SK-N-SH (cell line): ENCODE results near the gene PGP. TPM values are rescaled to one million over a fixed set of nuclear protein-coding genes. Genes with fewer than 3 reads are reported as not detected.
A peak's percentile ranks its signal among the peaks of the same experiment; 100 is the strongest.

Experiments used
- CTCF ChIA-PET: fragments of 300-600, 350-600 bp; formaldehyde crosslinking; extraction: SDS; loops from one replicate; lab custom pipeline; 2021; lab: Yijun Ruan, JAX
- POLR2A ChIA-PET: fragments of 350-600 bp; sonication (Branson Sonifier 250); formaldehyde crosslinking; extraction: SDS; loops from one replicate; lab custom pipeline; 2020; ENCODE audit warnings: antibody characterized with exemption, inconsistent platforms; lab: Yijun Ruan, JAX
- DNase-seq: peaks from one replicate; pipeline ENCODE4 v3.0.0; 2012
- H2AFZ ChIP-seq: fragments of 200-600 bp; sonication (generic); 2 replicates; pipeline ENCODE4 v1.8.1; 2016; ENCODE audit warnings: antibody characterized with exemption, mild to moderate bottlenecking, low read depth
- H3F3A ChIP-seq: fragments of 200-600 bp; sonication (generic); replicated peaks from 2 replicates; pipeline ENCODE3; 2016; ENCODE audit warnings: antibody characterized with exemption, mild to moderate bottlenecking; ENCODE audit not compliant: insufficient read depth
- H3K27ac ChIP-seq, 2 experiments: fragments of 200-500 bp in 1 of 2; fragments of 200-600 bp in 1 of 2; sonication (Bioruptor generic) in 1 of 2; sonication (generic), shearing (Covaris generic) in 1 of 2; 2 replicates each; pipeline versions ENCODE4 v1.5.1 to v1.6.1; 2014 to 2016; ENCODE audit warnings: low read depth in 2 of 2, inconsistent platforms in 1 of 2, low read length in 1 of 2, mild to moderate bottlenecking in 1 of 2, mixed read lengths in 1 of 2
- H3K27me3 ChIP-seq: fragments of 200-600 bp; sonication (generic), shearing (Covaris generic); 2 replicates; pipeline ENCODE4 v1.6.1; 2016; ENCODE audit warnings: mixed run types; ENCODE audit not compliant: insufficient read depth
- H3K36me3 ChIP-seq, 2 experiments: fragments of 200-500 bp in 1 of 2; fragments of 200-600 bp in 1 of 2; sonication (Bioruptor generic) in 1 of 2; sonication (generic) in 1 of 2; replicated peaks in 1 of 2; 2 replicates each; pipeline versions ENCODE3 to v1.5.1; 2014 to 2016; ENCODE audit warnings: low read length in 1 of 2, mild to moderate bottlenecking in 1 of 2; ENCODE audit not compliant: insufficient read depth in 2 of 2, control insufficient read depth in 1 of 2
- H3K4me1 ChIP-seq, 2 experiments: fragments of 200-500 bp in 1 of 2; fragments of 200-600 bp in 1 of 2; sonication (Bioruptor generic) in 1 of 2; sonication (generic), shearing (Covaris generic) in 1 of 2; 2 replicates each; pipeline versions ENCODE4 v1.5.1 to v1.6.1; 2014 to 2016; ENCODE audit warnings: low read depth in 1 of 2, low read length in 1 of 2, mixed run types in 1 of 2; ENCODE audit not compliant: insufficient read depth in 2 of 2, control insufficient read depth in 1 of 2
- H3K4me2 ChIP-seq: fragments of 200-600 bp; sonication (generic), shearing (Covaris generic); 2 replicates; pipeline ENCODE4 v1.6.1; 2017; ENCODE audit warnings: mixed run types
- H3K4me3 ChIP-seq, 2 experiments: fragments of 200-500 bp in 1 of 2; fragments of 200-600 bp in 1 of 2; sonication (Bioruptor generic) in 1 of 2; sonication (generic), shearing (Covaris generic) in 1 of 2; 2 replicates each; pipeline versions ENCODE4 v1.5.1 to v1.8.1; 2014 to 2016; ENCODE audit warnings: low read depth in 2 of 2, inconsistent platforms in 1 of 2, low read length in 1 of 2, mild to moderate bottlenecking in 1 of 2, mixed read lengths in 1 of 2, moderate library complexity in 1 of 2
- H3K79me2 ChIP-seq: fragments of 200-600 bp; sonication (generic); 2 replicates; pipeline ENCODE4 v1.8.1; 2017; ENCODE audit warnings: mild to moderate bottlenecking; ENCODE audit not compliant: insufficient read depth
- H3K9ac ChIP-seq: fragments of 200-600 bp; sonication (generic); 2 replicates; pipeline ENCODE4 v1.6.1; 2017; ENCODE audit warnings: mixed run types
- H3K9me2 ChIP-seq: fragments of 200-600 bp; sonication (generic); 2 replicates; pipeline ENCODE4 v1.6.1; 2017; ENCODE audit warnings: mixed run types
- H3K9me3 ChIP-seq: fragments of 200-600 bp; sonication (generic); 2 replicates; pipeline ENCODE4 v1.6.1; 2017; ENCODE audit warnings: mixed run types, mild to moderate bottlenecking, moderate library complexity
- H4K20me1 ChIP-seq: fragments of 200-600 bp; sonication (generic); 2 replicates; pipeline ENCODE4 v1.6.1; 2017; ENCODE audit warnings: mild to moderate bottlenecking, mixed run types; ENCODE audit not compliant: insufficient read depth
- ELF1 ChIP-seq: IDR thresholded peaks from 2 replicates; pipeline ENCODE4 v1.4.0; 2012
- GABPA ChIP-seq: IDR thresholded peaks from 2 replicates; pipeline ENCODE4 v1.4.0; 2012; ENCODE audit warnings: low read depth, mild to moderate bottlenecking
- GATA2 ChIP-seq: sonication (generic); formaldehyde crosslinking; IDR thresholded peaks from 2 replicates; pipeline ENCODE4 v1.5.0; 2020; ENCODE audit warnings: mild to moderate bottlenecking, missing genetic modification reagents
- IRF3 ChIP-seq: fragments of 150-350 bp; IDR thresholded peaks from 2 replicates; pipeline ENCODE4 v1.6.1; 2016; ENCODE audit warnings: mild to moderate bottlenecking, low read depth, low read length
- MAX ChIP-seq: IDR thresholded peaks from 2 replicates; pipeline ENCODE4 v1.4.0; 2012; ENCODE audit warnings: low read depth
- MXI1 ChIP-seq: IDR thresholded peaks from 2 replicates; pipeline ENCODE4 v1.6.1; 2012; ENCODE audit warnings: mild to moderate bottlenecking, low read depth, low read length, improper control_type of control experiment
- PBX3 ChIP-seq: IDR thresholded peaks from 2 replicates; pipeline ENCODE4; 2012
- RAD21 ChIP-seq: IDR thresholded peaks from 2 replicates; pipeline ENCODE4 v1.6.1; 2012; ENCODE audit warnings: mild to moderate bottlenecking, low read length
- SIN3A ChIP-seq: IDR thresholded peaks from 2 replicates; pipeline ENCODE4 v1.6.1; 2012; ENCODE audit warnings: low read depth, mild to moderate bottlenecking, low read length, moderate library complexity, borderline replicate concordance
- SMC3 ChIP-seq: IDR thresholded peaks from 2 replicates; pipeline ENCODE4 v1.6.1; 2012; ENCODE audit warnings: low read depth, low read length, improper control_type of control experiment
- TAF1 ChIP-seq: IDR thresholded peaks from 2 replicates; pipeline ENCODE4 v1.6.1; 2012; ENCODE audit warnings: low read depth, mild to moderate bottlenecking, low read length, moderate library complexity, borderline replicate concordance
- TEAD4 ChIP-seq: IDR thresholded peaks from 2 replicates; pipeline ENCODE4 v1.4.0; 2012; ENCODE audit warnings: mild to moderate bottlenecking, borderline replicate concordance; ENCODE audit not compliant: insufficient read depth
- USF2 ChIP-seq: fragments of 150-350 bp; IDR thresholded peaks from 2 replicates; pipeline ENCODE4 v1.6.1; 2017; ENCODE audit warnings: antibody characterized with exemption, low read length, low read depth, borderline replicate concordance
- YY1 ChIP-seq: IDR thresholded peaks from 2 replicates; pipeline ENCODE4 v1.4.0; 2012; ENCODE audit warnings: low read depth, mild to moderate bottlenecking
- WGBS: methylation state at CpG from one replicate; pipeline ENCODE4 v1.1.6; 2017; ENCODE audit warnings: low lambda C conversion rate; 5-methylcytosine and 5-hydroxymethylcytosine counted together
- polyA plus RNA-seq, 3 experiments: library from polyadenylated mRNA; depleted of rRNA; stranded (reverse); fragments of >200 nt; gene quantifications; 2 replicates each; pipeline ENCODE4 v1.2.3, GENCODE V29; 2012

The PGP gene
- polyA plus RNA-seq, 1 of the 3 experiments (the other 2 are of a cell fraction) = 10.3 TPM

GRCh38 chr16:2205967-2206313 lies 8.7 kb downstream of the PGP start:
- peaks cover 0 to 28% of the 10 kb centered on the region in 2 experiments for H3K36me3 ChIP-seq
- ChIA-PET CTCF (interaction anchor here (0.9 to 4.9 kb wide), 4 partner anchors 11 to 1570 kb away, joined by 3 to 19 read pairs (median 4); partner anchors contain the start of genes ECI1 and METTL26), POLR2A (interaction anchor here (1.5 to 1.7 kb wide), 2 partner anchors 9 to 58 kb away, joined by 3 to 5 read pairs; partner anchors contain the start of gene RAB26)
- no peaks in the 10 kb centered on the region for H4K20me1 ChIP-seq
- peak overlapping the region; percentile 94 for H3K9ac ChIP-seq
- WGBS = 0% methylated on average over 7 of the region's 16 CpGs
- H3K9me2 ChIP-seq = no peaks in the 10 kb centered on the region
- H3K4me1 ChIP-seq = peaks cover 0 to 23% of the 10 kb centered on the region in 2 experiments; a peak in 2 of 4 replicates
- peak; percentile 75 for DNase-seq
- peak overlapping the region; percentile 98; the same call in 1 of the 2 replicates for H2AFZ ChIP-seq
- no peaks in the 10 kb centered on the region for H3K27me3 ChIP-seq
- peaks cover 6% of the 10 kb centered on the region for H3F3A ChIP-seq
- TF ChIP-seq MAX (no peak), RAD21 (no peak), PBX3 (no peak), GABPA (no peak), ELF1 (no peak), TEAD4 (no peak), YY1 (no peak), MXI1 (no peak), GATA2 (CRISPR knock-in tag) (no peak), USF2 (no peak), SMC3 (no peak), SIN3A (no peak), IRF3 (no peak), TAF1 (no peak)
- H3K9me3 ChIP-seq = no peaks in the 10 kb centered on the region
- H3K79me2 ChIP-seq = peaks cover 16% of the 10 kb centered on the region; the same call in 1 of the 2 replicates
- peak overlapping the region; percentile 85 for H3K4me2 ChIP-seq
- peak overlapping the region; percentile 84 to 97 for H3K27ac ChIP-seq
- peak overlapping the region; percentile 75 to 76 for H3K4me3 ChIP-seq
